HG03066 (cell line): Measurements from ENCODE around the gene OR10R2.

ENCODE experiments used
- ATAC-seq: cut with Tn5 transposase; IDR thresholded peaks from one replicate; pipeline ENCODE4 v1.9.1; 2021; ENCODE audit warnings: low read depth; ENCODE audit not compliant: unreplicated experiment

Gene OR10R2

GRCh38 chr1:158521666-158522058 lies 49.6 kb downstream of the OR10R2 start:
- ATAC-seq, result no peak

- ATAC-seq, result no peak
Measured at GRCh38 chr1:158527190-158527815, 55.3 kb downstream of the OR10R2 start.
